Calu3 (cell line): Measurements from ENCODE around the gene MMEL1. TPM values are rescaled to one million over a fixed set of nuclear protein-coding genes. Genes with fewer than 3 reads are reported as not detected.
"Not testable (repeated sequence)": the region's sequence is repeated elsewhere in the genome, so short reads cannot be mapped to it uniquely, and the experiment has no call there.

Experiments
- BruUV-seq: library from RNA; stranded (reverse); fragments of 400-500 nt; replicated peaks from 2 replicates; lab custom pipeline; 2021; lab: Mats Ljungman, UMichigan
- CTCF ChIA-PET: fragments of 300-600 bp; sonication (Branson Sonifier 250); formaldehyde crosslinking; loops from one replicate; lab custom pipeline; 2022; ENCODE audit warnings: antibody characterized with exemption; lab: Charles Lee
- DNase-seq: peaks from one replicate; pipeline ENCODE4 v3.0.0; 2022
- H3K27ac Mint-ChIP-seq: one replicate; pipeline ENCODE4 v1.8.0; 2022; ENCODE audit warnings: mixed read lengths; ENCODE audit not compliant: unreplicated experiment
- H3K27me3 Mint-ChIP-seq: one replicate; pipeline ENCODE4 v1.8.0; 2022; ENCODE audit warnings: mixed read lengths; ENCODE audit not compliant: unreplicated experiment
- H3K36me3 Mint-ChIP-seq: one replicate; pipeline ENCODE4 v1.8.0; 2022; ENCODE audit warnings: mild to moderate bottlenecking, moderate library complexity, mixed read lengths; ENCODE audit not compliant: insufficient read depth, unreplicated experiment
- H3K4me1 Mint-ChIP-seq: one replicate; pipeline ENCODE4 v1.8.0; 2022; ENCODE audit warnings: mild to moderate bottlenecking, low read depth, mixed read lengths; ENCODE audit not compliant: unreplicated experiment
- H3K4me3 Mint-ChIP-seq: one replicate; pipeline ENCODE4 v1.8.0; 2022; ENCODE audit warnings: mild to moderate bottlenecking, low read depth, moderate library complexity, mixed read lengths; ENCODE audit not compliant: unreplicated experiment
- H3K9me3 Mint-ChIP-seq: one replicate; pipeline ENCODE4 v1.8.0; 2022; ENCODE audit warnings: low read depth, mixed read lengths; ENCODE audit not compliant: unreplicated experiment
- intact Hi-C: fragments of 100-400 bp; cut with micrococcal nuclease; formaldehyde crosslinking; loops from one replicate; pipeline ENCODE4 v1.10.0; 2022; ENCODE audit not compliant: unreplicated experiment
- total RNA-seq: library from RNA; stranded (reverse); gene quantifications from 2 replicates; pipeline ENCODE4 v1.2.3, GENCODE V29; 2022
- TF ChIP-seq, protein P1 (sequence below): fragments of 200-600 bp; IDR thresholded peaks from one replicate; pipeline ENCODE4 v1.8.0; 2022; ENCODE audit warnings: antibody characterized with exemption; ENCODE audit not compliant: unreplicated experiment

Gene MMEL1
- total RNA-seq, 1 experiment from 2014 or later: 5.6 TPM

- Mint-ChIP-seq H3K4me1 (peaks cover 8% of the 10 kb centered on the region), H3K4me3 (peak overlapping the region; percentile 90), H3K9me3 (no peaks in the 10 kb centered on the region), H3K36me3 (peaks cover 25% of the 10 kb centered on the region), H3K27ac (peak overlapping the region; percentile 95), H3K27me3 (no peaks in the 10 kb centered on the region)
- TF ChIP-seq, protein P1, sequence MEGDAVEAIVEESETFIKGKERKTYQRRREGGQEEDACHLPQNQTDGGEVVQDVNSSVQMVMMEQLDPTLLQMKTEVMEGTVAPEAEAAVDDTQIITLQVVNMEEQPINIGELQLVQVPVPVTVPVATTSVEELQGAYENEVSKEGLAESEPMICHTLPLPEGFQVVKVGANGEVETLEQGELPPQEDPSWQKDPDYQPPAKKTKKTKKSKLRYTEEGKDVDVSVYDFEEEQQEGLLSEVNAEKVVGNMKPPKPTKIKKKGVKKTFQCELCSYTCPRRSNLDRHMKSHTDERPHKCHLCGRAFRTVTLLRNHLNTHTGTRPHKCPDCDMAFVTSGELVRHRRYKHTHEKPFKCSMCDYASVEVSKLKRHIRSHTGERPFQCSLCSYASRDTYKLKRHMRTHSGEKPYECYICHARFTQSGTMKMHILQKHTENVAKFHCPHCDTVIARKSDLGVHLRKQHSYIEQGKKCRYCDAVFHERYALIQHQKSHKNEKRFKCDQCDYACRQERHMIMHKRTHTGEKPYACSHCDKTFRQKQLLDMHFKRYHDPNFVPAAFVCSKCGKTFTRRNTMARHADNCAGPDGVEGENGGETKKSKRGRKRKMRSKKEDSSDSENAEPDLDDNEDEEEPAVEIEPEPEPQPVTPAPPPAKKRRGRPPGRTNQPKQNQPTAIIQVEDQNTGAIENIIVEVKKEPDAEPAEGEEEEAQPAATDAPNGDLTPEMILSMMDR: no peak
- peak; percentile 28 for DNase-seq
- CTCF ChIA-PET: interaction anchor here (0.8 to 1.2 kb wide), 3 partner anchors 9 to 28 kb away, joined by 3 to 5 read pairs (median 3); no protein-coding TSS in a partner anchor
- TSS peak; percentile 69 for BruUV-seq
- intact Hi-C loops: no loop called here
Observed at GRCh38 chr1:2555634-2556276, 77.1 kb downstream of the MMEL1 start.

DNA sequence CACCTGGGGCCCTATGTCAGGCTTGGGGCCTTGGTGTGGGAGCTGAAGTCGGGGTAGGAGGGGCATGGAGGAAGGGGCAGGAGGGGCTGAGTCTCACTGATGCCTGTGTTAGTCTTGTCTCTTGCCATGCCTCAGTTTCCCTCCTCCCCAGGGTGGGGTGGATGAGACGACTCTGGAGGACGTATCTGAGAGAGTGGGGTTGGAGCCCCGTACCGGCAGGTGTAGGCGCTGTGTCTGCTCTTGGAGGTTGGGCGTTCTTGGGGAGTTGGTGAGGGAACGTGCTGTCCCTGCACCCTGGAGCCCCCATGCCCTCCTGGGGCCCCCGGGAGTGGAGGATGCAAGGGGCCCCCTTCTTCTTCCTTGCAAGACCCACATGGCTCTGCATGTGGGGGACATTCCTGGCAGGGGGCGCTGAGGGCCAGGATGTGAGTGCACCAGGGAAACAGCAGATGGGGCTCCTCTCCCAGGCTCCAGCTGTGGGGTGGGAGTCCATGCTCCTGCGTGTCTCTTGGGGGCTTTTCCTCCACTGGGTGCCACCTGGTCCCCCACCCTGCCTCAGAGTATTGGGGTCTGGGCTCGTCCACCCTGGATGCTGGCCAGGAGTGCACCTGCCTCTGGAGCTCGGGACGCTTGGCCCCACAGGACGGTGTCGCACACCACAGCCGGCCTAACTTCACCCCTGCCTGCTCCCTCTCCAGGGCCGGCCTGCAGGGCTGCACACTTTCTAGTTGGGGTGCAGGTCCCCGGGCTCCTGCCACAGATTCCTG lies 78.0 kb downstream of the MMEL1 start:
- CTCF ChIA-PET: no interaction called here
- Mint-ChIP-seq H3K27ac (no peak overlapping the region), H3K9me3 (no peaks in the 10 kb centered on the region), H3K4me1 (peaks cover 8% of the 10 kb centered on the region), H3K27me3 (no peaks in the 10 kb centered on the region), H3K4me3 (no peak overlapping the region), H3K36me3 (peaks cover 25% of the 10 kb centered on the region)
- TF ChIP-seq, protein P1: peak; percentile 34
- DNase-seq: peak; percentile 38
- BruUV-seq: no TSS peak
- intact Hi-C loops: no loop called here

DNA sequence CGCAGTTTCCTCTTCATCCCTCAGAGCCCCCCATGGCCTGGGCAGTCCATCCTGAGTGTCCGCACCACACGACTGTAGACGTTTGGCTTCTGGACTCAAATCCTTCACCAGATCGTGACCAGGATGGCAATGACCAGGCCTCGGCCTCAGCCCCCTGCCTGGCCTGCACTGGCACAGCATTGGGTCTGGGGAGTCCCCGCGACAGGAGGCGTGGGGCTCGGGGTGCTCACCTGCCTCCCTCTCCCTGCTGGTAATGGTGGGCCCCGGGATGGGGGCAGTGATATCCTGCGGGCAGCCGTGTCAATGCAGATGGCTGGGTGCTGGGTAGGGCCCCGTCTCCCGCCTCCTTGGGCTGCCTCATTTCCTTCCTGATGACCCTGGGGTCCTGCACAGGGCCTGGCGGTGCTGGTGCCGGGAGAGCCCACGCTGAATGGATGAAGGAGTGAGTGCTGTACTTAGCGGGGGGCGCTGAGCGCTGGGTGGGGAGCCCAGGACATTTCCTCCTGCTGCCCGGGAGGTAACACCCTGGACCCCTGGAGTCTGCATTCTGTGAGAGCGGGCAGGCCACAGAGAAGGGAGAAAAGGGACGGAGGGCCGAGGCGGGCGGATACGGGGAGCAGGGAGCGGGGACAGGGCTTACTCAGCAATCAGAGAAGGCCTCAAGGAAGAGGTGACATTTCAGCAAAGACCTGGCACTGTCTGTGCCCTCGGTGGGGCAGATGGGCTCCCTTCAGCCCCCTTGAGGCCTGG lies 78.8 kb downstream of the MMEL1 start:
- DNase-seq: no peak
- TF ChIP-seq, protein P1: no peak
- no TSS peak for BruUV-seq
- H3K4me1 Mint-ChIP-seq: peaks cover 8% of the 10 kb centered on the region
- H3K36me3 Mint-ChIP-seq: peaks cover 25% of the 10 kb centered on the region
- H3K27me3 Mint-ChIP-seq: no peaks in the 10 kb centered on the region
- no peak overlapping the region for H3K27ac Mint-ChIP-seq
- H3K4me3 Mint-ChIP-seq: no peak overlapping the region
- CTCF ChIA-PET: no interaction called here
- H3K9me3 Mint-ChIP-seq: no peaks in the 10 kb centered on the region
- intact Hi-C loops: no loop called here

- H3K9me3 Mint-ChIP-seq, H3K27me3 Mint-ChIP-seq, intact Hi-C loops, H3K4me1 Mint-ChIP-seq, H3K27ac Mint-ChIP-seq, H3K4me3 Mint-ChIP-seq, BruUV-seq, CTCF ChIA-PET, DNase-seq: not testable (repeated sequence)
- peaks cover 25% of the 10 kb centered on the region for H3K36me3 Mint-ChIP-seq
Observed at GRCh38 chr1:2553076-2553475, 79.7 kb downstream of the MMEL1 start.
